Mesenchymal stem cell (in vitro differentiated cells and primary cell): ENCODE results near the gene ERC2.

Source experiments
- DNase-seq: peaks from one replicate; pipeline ENCODE4 v3.0.0-alpha.2; 2013
- H2AFZ ChIP-seq: one replicate; pipeline ENCODE4 v1.6.1; 2013; ENCODE audit warnings: low read depth, mild to moderate bottlenecking, control low read depth, inconsistent platforms, low read length, moderate library complexity
- H2AK5ac ChIP-seq: 2 replicates; pipeline ENCODE4 v1.6.1; 2013; ENCODE audit warnings: low read length, moderate library complexity, mild to moderate bottlenecking, inconsistent platforms; ENCODE audit not compliant: severe bottlenecking
- H2BK120ac ChIP-seq: one replicate; pipeline ENCODE4 v1.6.1; 2013; ENCODE audit warnings: low read depth, mild to moderate bottlenecking, inconsistent platforms, low read length, moderate library complexity
- H2BK12ac ChIP-seq, 2 experiments: one replicate each; pipeline ENCODE4 v1.6.1; 2013; ENCODE audit warnings: inconsistent platforms in 2 of 2, low read length in 2 of 2, mild to moderate bottlenecking in 2 of 2, moderate library complexity in 2 of 2, control low read depth in 1 of 2
- H2BK15ac ChIP-seq: one replicate; pipeline ENCODE4 v1.6.1; 2013; ENCODE audit warnings: mild to moderate bottlenecking, low read depth, inconsistent platforms; ENCODE audit not compliant: poor library complexity, severe bottlenecking
- H2BK5ac ChIP-seq: 2 replicates; pipeline ENCODE4 v1.6.1; 2013; ENCODE audit warnings: low read depth, mild to moderate bottlenecking, low read length, control low read depth, inconsistent platforms; ENCODE audit not compliant: poor library complexity, severe bottlenecking
- H3K14ac ChIP-seq, 2 experiments: one replicate each; pipeline ENCODE4 v1.6.1; 2013; ENCODE audit warnings: inconsistent platforms in 2 of 2, low read length in 2 of 2, control low read depth in 1 of 2, mild to moderate bottlenecking in 1 of 2, moderate library complexity in 1 of 2
- H3K18ac ChIP-seq, 2 experiments: one replicate each; pipeline ENCODE4 v1.6.1; 2013; ENCODE audit warnings: inconsistent platforms in 2 of 2, low read length in 2 of 2, control low read depth in 1 of 2, low read depth in 1 of 2, mild to moderate bottlenecking in 1 of 2
- H3K23ac ChIP-seq, 2 experiments: one replicate each; pipeline ENCODE4 v1.6.1; 2013; ENCODE audit warnings: inconsistent platforms in 2 of 2, low read length in 2 of 2, mild to moderate bottlenecking in 2 of 2, moderate library complexity in 2 of 2, control low read depth in 1 of 2
- H3K27ac ChIP-seq: 2 replicates; pipeline ENCODE4 v1.5.1; 2013; ENCODE audit warnings: mild to moderate bottlenecking, moderate library complexity, low read length, control low read depth, inconsistent platforms; ENCODE audit not compliant: poor library complexity, severe bottlenecking
- H3K27me3 ChIP-seq, 2 experiments: 2 replicates each; pipeline versions ENCODE4 v1.6.1 to v1.7.0; 2013; ENCODE audit warnings: low read length in 2 of 2, mild to moderate bottlenecking in 2 of 2, moderate library complexity in 2 of 2, control low read depth in 1 of 2, inconsistent platforms in 1 of 2; ENCODE audit not compliant: control insufficient read depth in 1 of 2, insufficient read depth in 1 of 2
- H3K36me3 ChIP-seq, 2 experiments: 2 replicates each; pipeline versions ENCODE4 v1.6.1 to v1.7.0; 2013; ENCODE audit warnings: low read length in 2 of 2, control low read depth in 1 of 2, inconsistent platforms in 1 of 2, low read depth in 1 of 2, mild to moderate bottlenecking in 1 of 2; ENCODE audit not compliant: insufficient read depth in 2 of 2, control insufficient read depth in 1 of 2
- H3K4ac ChIP-seq, 2 experiments: one replicate each; pipeline ENCODE4 v1.6.1; 2013; ENCODE audit warnings: inconsistent platforms in 2 of 2, low read length in 2 of 2, mild to moderate bottlenecking in 2 of 2, moderate library complexity in 2 of 2, control low read depth in 1 of 2, low read depth in 1 of 2
- H3K4me1 ChIP-seq: 2 replicates; pipeline ENCODE4 v1.6.1; 2013; ENCODE audit warnings: low read depth, low read length, control low read depth; ENCODE audit not compliant: control insufficient read depth, insufficient read depth
- H3K4me2 ChIP-seq: 2 replicates; pipeline ENCODE4 v1.6.1; 2013; ENCODE audit warnings: low read length, mild to moderate bottlenecking, inconsistent platforms; ENCODE audit not compliant: poor library complexity, severe bottlenecking
- H3K4me3 ChIP-seq, 2 experiments: 2 replicates each; pipeline versions ENCODE4 v1.5.1 to v1.7.0; 2013; ENCODE audit warnings: low read length in 2 of 2, mild to moderate bottlenecking in 2 of 2, control low read depth in 1 of 2, low read depth in 1 of 2; ENCODE audit not compliant: insufficient read depth in 1 of 2
- H3K79me1 ChIP-seq: replicated peaks from 2 replicates; pipeline ENCODE4 v1.6.1; 2013; ENCODE audit warnings: mild to moderate bottlenecking, control low read depth, low read length, inconsistent platforms; ENCODE audit not compliant: poor library complexity, severe bottlenecking
- H3K9ac ChIP-seq: 2 replicates; pipeline ENCODE4 v1.7.0; 2013; ENCODE audit warnings: mild to moderate bottlenecking, low read length, moderate library complexity
- H3K9me3 ChIP-seq: 2 replicates; pipeline ENCODE4 v1.7.0; 2013; ENCODE audit warnings: mild to moderate bottlenecking, low read length; ENCODE audit not compliant: control insufficient read depth
- H4K8ac ChIP-seq: one replicate; pipeline ENCODE4 v1.6.1; 2013; ENCODE audit warnings: inconsistent platforms, mild to moderate bottlenecking, low read length, moderate library complexity
- H4K91ac ChIP-seq: one replicate; pipeline ENCODE4 v1.6.1; 2013; ENCODE audit warnings: mild to moderate bottlenecking, low read length, inconsistent platforms
- WGBS: methylation state at CpG from one replicate; pipeline ENCODE4 v1.1.7; 2013; ENCODE audit warnings: mixed read lengths; 5-methylcytosine and 5-hydroxymethylcytosine counted together

Gene ERC2

GRCh38 chr3:56368846-56369245 lies 99.4 kb downstream of the ERC2 start:
- no peak for DNase-seq
- 86% methylated on average over 4 of the region's 4 CpGs for WGBS

GRCh38 chr3:56366641-56367162 lies 101.6 kb downstream of the ERC2 start:
- Histone ChIP-seq H2BK15ac (no peak overlapping the region), H4K8ac (no peak overlapping the region), H3K36me3 (no peaks in the 10 kb centered on the region), H3K4me1 (no peaks in the 10 kb centered on the region), H2AFZ (no peak overlapping the region), H3K9me3 (no peaks in the 10 kb centered on the region), H3K79me1 (no peaks in the 10 kb centered on the region), H2BK120ac (no peak overlapping the region), H2AK5ac (no peak overlapping the region), H3K14ac (no peak overlapping the region), H3K4me3 (no peak overlapping the region), H4K91ac (no peak overlapping the region), H2BK12ac (no peak overlapping the region), H3K23ac (no peak overlapping the region), H3K18ac (no peak overlapping the region), H3K4ac (no peak overlapping the region), H2BK5ac (peak overlapping the region; percentile 35), H3K27me3 (no peaks in the 10 kb centered on the region), H3K27ac (no peak overlapping the region), H3K4me2 (no peak overlapping the region), H3K9ac (no peak overlapping the region)
- WGBS: 64% methylated on average over 4 of the region's 4 CpGs
- peak; percentile 14 for DNase-seq

More at GRCh38 chr3:56368846-56369245, 99.4 kb downstream of the ERC2 start:
- Histone ChIP-seq H3K14ac (no peak overlapping the region), H2BK120ac (no peak overlapping the region), H3K9me3 (no peaks in the 10 kb centered on the region), H3K23ac (no peak overlapping the region), H3K18ac (no peak overlapping the region), H3K4me2 (no peak overlapping the region), H3K9ac (no peak overlapping the region), H3K27me3 (no peaks in the 10 kb centered on the region), H3K27ac (no peak overlapping the region), H3K4me1 (no peaks in the 10 kb centered on the region), H3K36me3 (no peaks in the 10 kb centered on the region), H3K4me3 (no peak overlapping the region), H3K79me1 (no peaks in the 10 kb centered on the region), H2BK15ac (no peak overlapping the region), H4K91ac (no peak overlapping the region), H2AFZ (no peak overlapping the region), H2AK5ac (no peak overlapping the region), H4K8ac (no peak overlapping the region), H3K4ac (no peak overlapping the region), H2BK12ac (no peak overlapping the region), H2BK5ac (no peak overlapping the region)

GRCh38 chr3:56365905-56366640 lies 102.2 kb downstream of the ERC2 start:
- Histone ChIP-seq H3K4me1 (no peaks in the 10 kb centered on the region), H2AK5ac (no peak overlapping the region), H3K4ac (no peak overlapping the region), H2BK15ac (no peak overlapping the region), H4K8ac (no peak overlapping the region), H3K4me2 (no peak overlapping the region), H3K14ac (no peak overlapping the region), H3K18ac (no peak overlapping the region), H3K27me3 (no peaks in the 10 kb centered on the region), H3K9me3 (no peaks in the 10 kb centered on the region), H2BK5ac (no peak overlapping the region), H2BK12ac (no peak overlapping the region), H3K9ac (no peak overlapping the region), H2BK120ac (no peak overlapping the region), H3K23ac (no peak overlapping the region), H3K79me1 (no peaks in the 10 kb centered on the region), H3K27ac (no peak overlapping the region), H3K36me3 (no peaks in the 10 kb centered on the region), H4K91ac (no peak overlapping the region), H3K4me3 (no peak overlapping the region), H2AFZ (no peak overlapping the region)
- WGBS: 80% methylated on average over 4 of the region's 4 CpGs
- no peak for DNase-seq

GRCh38 chr3:56364665-56365064 lies 103.6 kb downstream of the ERC2 start:
- Histone ChIP-seq H2BK15ac (no peak overlapping the region), H3K4me2 (no peak overlapping the region), H3K36me3 (no peaks in the 10 kb centered on the region), H3K27me3 (no peaks in the 10 kb centered on the region), H3K9ac (no peak overlapping the region), H3K79me1 (no peaks in the 10 kb centered on the region), H4K91ac (no peak overlapping the region), H3K23ac (no peak overlapping the region), H2BK12ac (no peak overlapping the region), H3K4me1 (no peaks in the 10 kb centered on the region), H3K4me3 (no peak overlapping the region), H4K8ac (no peak overlapping the region), H3K14ac (no peak overlapping the region), H2BK5ac (no peak overlapping the region), H3K18ac (no peak overlapping the region), H2BK120ac (no peak overlapping the region), H3K4ac (no peak overlapping the region), H2AK5ac (no peak overlapping the region), H3K27ac (no peak overlapping the region), H2AFZ (no peak overlapping the region), H3K9me3 (no peaks in the 10 kb centered on the region)
- WGBS: 79% methylated on average over 2 of the region's 3 CpGs
- no peak for DNase-seq
